Endometrial microvascular endothelial cells (primary cell): ENCODE data around the gene FOXP1. TPM values are rescaled to one million over a fixed set of nuclear protein-coding genes. Genes with fewer than 3 reads are reported as not detected.
"Not testable (repeated sequence)": the region's sequence is repeated elsewhere in the genome, so short reads cannot be mapped to it uniquely, and the experiment has no call there.

Experiments
- in situ Hi-C: cut with HindIII; loops from 2 replicates; pipeline ENCODE4 v1.10.0; 2017; ENCODE audit warnings: low sequenced_read_pairs, low pct_unique_long_range_greater_than_20kb; ENCODE audit errors: inconsistent ontology term
- total RNA-seq: library from RNA; depleted of rRNA; stranded (reverse); fragments of >200 nt; gene quantifications from one replicate; pipeline ENCODE4 v1.2.3, GENCODE V29; 2015; ENCODE audit errors: inconsistent ontology term

The FOXP1 gene
- total RNA-seq, 1 donor from 2014 or later, result 37.2 TPM

GRCh38 chr3:71450162-71450561, 133.4 kb downstream of the FOXP1 start:
- in situ Hi-C loops, result no loop called here

- in situ Hi-C loops, result no loop called here
These were observed 135.7 kb downstream of the FOXP1 start for GRCh38 chr3:71447803-71448202.

- in situ Hi-C loops, result no loop called here
These were observed 136.3 kb downstream of the FOXP1 start for GRCh38 chr3:71447197-71447596.

GRCh38 chr3:71446734-71447133, 136.8 kb downstream of the FOXP1 start:
- in situ Hi-C loops, result no loop called here

- in situ Hi-C loops, result no loop called here
These were observed 137.3 kb downstream of the FOXP1 start for GRCh38 chr3:71446260-71446659.

GRCh38 chr3:71444861-71445259, 138.7 kb downstream of the FOXP1 start:
- in situ Hi-C loops, result no loop called here

- in situ Hi-C loops, result no loop called here
These were observed 139.3 kb downstream of the FOXP1 start for GRCh38 chr3:71444028-71444860.

- in situ Hi-C loops, result no loop called here
These were observed 140.2 kb downstream of the FOXP1 start for GRCh38 chr3:71443332-71443731.

- in situ Hi-C loops, result no loop called here
These were observed 140.9 kb downstream of the FOXP1 start for GRCh38 chr3:71442652-71443042.

- in situ Hi-C loops, result no loop called here
These were observed 141.4 kb downstream of the FOXP1 start for GRCh38 chr3:71441925-71442651.

- in situ Hi-C loops, result no loop called here
These were observed 142.2 kb downstream of the FOXP1 start for GRCh38 chr3:71441217-71441924.

- in situ Hi-C loops, result no loop called here
These were observed 144.6 kb downstream of the FOXP1 start for GRCh38 chr3:71438904-71439303.

- in situ Hi-C loops, result no loop called here
These were observed 145.3 kb downstream of the FOXP1 start for GRCh38 chr3:71438071-71438685.

GRCh38 chr3:71436337-71436736, 147.2 kb downstream of the FOXP1 start:
- in situ Hi-C loops, result no loop called here

- in situ Hi-C loops, result not testable (repeated sequence)
These were observed 147.7 kb downstream of the FOXP1 start for GRCh38 chr3:71435836-71436235.

GRCh38 chr3:71433631-71434030, 149.9 kb downstream of the FOXP1 start:
- in situ Hi-C loops, result no loop called here

- in situ Hi-C loops, result no loop called here
These were observed 151.2 kb downstream of the FOXP1 start for GRCh38 chr3:71432044-71432975.

- in situ Hi-C loops, result no loop called here
These were observed 152.5 kb downstream of the FOXP1 start for GRCh38 chr3:71430941-71431552.
